Measurements from ENCODE around the gene DSCAML1.
A peak's percentile ranks its signal among the peaks of the same experiment; 100 is the strongest.

Gene DSCAML1

GRCh38 chr11:117830674-117831351 is 33.8 kb upstream of the DSCAML1 start:
- no peak for DNase-seq (ENCODE audit: low read depth in 3 of 3)

- DNase-seq (ENCODE audit: low read depth in 3 of 3) = no peak
Measured at GRCh38 chr11:117830072-117830471, 33.1 kb upstream of the DSCAML1 start.

- DNase-seq (ENCODE audit: low read depth in 3 of 3) = no peak
Measured at GRCh38 chr11:117829369-117829725, 32.3 kb upstream of the DSCAML1 start.

- peak; percentile 52 to 75 (median 73) for DNase-seq (ENCODE audit: low read depth in 3 of 3)
Measured at GRCh38 chr11:117828611-117829368, 31.8 kb upstream of the DSCAML1 start.

- no peak for DNase-seq (ENCODE audit: low read depth in 3 of 3)
Measured at GRCh38 chr11:117827521-117828511, 30.8 kb upstream of the DSCAML1 start.

GRCh38 chr11:117826832-117827231 is 29.8 kb upstream of the DSCAML1 start:
- no peak for DNase-seq (ENCODE audit: low read depth in 3 of 3)

- DNase-seq (ENCODE audit: low read depth in 3 of 3) = no peak
Measured at GRCh38 chr11:117826190-117826570, 29.2 kb upstream of the DSCAML1 start.

GRCh38 chr11:117825538-117826189 is 28.6 kb upstream of the DSCAML1 start:
- no peak for DNase-seq (ENCODE audit: low read depth in 3 of 3)

- no peak for DNase-seq (ENCODE audit: low read depth in 3 of 3)
Measured at GRCh38 chr11:117824571-117825537, 27.8 kb upstream of the DSCAML1 start, which contains the start of gene FXYD2. Gene FXYD2, minus strand, starts transcription at chr11:117824744. Its CDS starts 66 bp downstream, at chr11:117824678.

GRCh38 chr11:117823946-117824420 is 27.0 kb upstream of the DSCAML1 start:
- no peak for DNase-seq (ENCODE audit: low read depth in 3 of 3)

- DNase-seq (ENCODE audit: low read depth in 3 of 3) = no peak
Measured at GRCh38 chr11:117823294-117823945, 26.4 kb upstream of the DSCAML1 start.

- peak in 2 of 3 donors; percentile 35 to 58 for DNase-seq (ENCODE audit: low read depth in 3 of 3)
Measured at GRCh38 chr11:117822074-117823033, 25.3 kb upstream of the DSCAML1 start.

- DNase-seq (ENCODE audit: low read depth in 3 of 3) = no peak
Measured at GRCh38 chr11:117821431-117821830, 24.4 kb upstream of the DSCAML1 start.

- no peak for DNase-seq (ENCODE audit: low read depth in 3 of 3)
Measured at GRCh38 chr11:117820516-117820915, 23.5 kb upstream of the DSCAML1 start.

- DNase-seq (ENCODE audit: low read depth in 3 of 3) = no peak
Measured at GRCh38 chr11:117820071-117820470, 23.1 kb upstream of the DSCAML1 start.

- no peak for DNase-seq (ENCODE audit: low read depth in 3 of 3)
Measured at GRCh38 chr11:117819096-117820040, 22.4 kb upstream of the DSCAML1 start.

Measured in stimulated activated CD4-positive, alpha-beta T cell treated with anti-CD3 and anti-CD28 coated beads, TNF-alpha, amount 100 ng/mL, for 48 hours (primary cell).